Measurements from ENCODE around the gene CLCA4. TPM values are rescaled to one million over a fixed set of nuclear protein-coding genes. Genes with fewer than 3 reads are reported as not detected.

CLCA4 gene
- total and polyA plus RNA-seq, 4 donors = 0.03 TPM; not detected in 3

DNA sequence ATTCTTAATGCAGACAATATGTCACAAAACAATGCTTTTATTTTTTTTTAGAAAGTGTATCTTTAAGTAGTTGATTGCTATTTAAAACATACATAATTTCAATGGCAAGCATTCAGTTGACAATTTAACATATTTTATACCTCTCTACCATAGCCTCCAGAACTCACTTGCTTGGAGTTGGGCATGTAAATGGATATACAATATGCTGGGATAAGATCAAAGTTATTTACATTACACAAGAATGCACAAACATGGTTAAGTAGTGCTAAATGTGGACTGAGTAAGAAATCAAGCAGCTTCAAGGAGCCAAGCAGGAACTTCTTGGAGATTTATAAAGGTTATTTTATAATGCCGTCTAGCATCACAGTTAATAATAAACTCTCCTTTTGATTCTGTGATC lies 17.0 kb downstream of the CLCA4 start:
- Histone ChIP-seq H3K9me3 (ENCODE audit: control insufficient read depth in 4 of 4, low read length in 3 of 4) (no peaks in the 10 kb centered on the region), H3K27ac (ENCODE audit: low read depth in 1 of 2, low read length in 2 of 2) (no peak overlapping the region), H3K27me3 (ENCODE audit: control insufficient read depth in 4 of 4, insufficient read depth in 4 of 4, low read length in 3 of 4) (no peaks in the 10 kb centered on the region), H3K9ac (ENCODE audit: low read depth in 1 of 2, low read length in 2 of 2) (no peak overlapping the region), H3K4me3 (ENCODE audit: low read depth in 1 of 3, low read length in 3 of 3) (no peak overlapping the region), H3K4me1 (ENCODE audit: control insufficient read depth in 4 of 4, insufficient read depth in 4 of 4, low read length in 3 of 4) (no peaks in the 10 kb centered on the region), H3K36me3 (ENCODE audit: control insufficient read depth in 4 of 4, insufficient read depth in 3 of 4, low read depth in 1 of 4, low read length in 3 of 4) (no peaks in the 10 kb centered on the region)
- 77% methylated on average over 1 of the region's 1 CpG for WGBS
- TF ChIP-seq SP1 (IDR thresholded peaks at IDR 0.05) = no peak
- no peak for TF ChIP-seq EGR1 (IDR thresholded peaks at IDR 0.05; ENCODE audit: low read depth in 2 of 2)
- no peak for TF ChIP-seq FOXA1 (IDR thresholded peaks at IDR 0.05)
- no peak for TF ChIP-seq JUND (IDR thresholded peaks at IDR 0.05)
- no peak for TF ChIP-seq NR2F2 (IDR thresholded peaks at IDR 0.05)
- TF ChIP-seq, protein P1, sequence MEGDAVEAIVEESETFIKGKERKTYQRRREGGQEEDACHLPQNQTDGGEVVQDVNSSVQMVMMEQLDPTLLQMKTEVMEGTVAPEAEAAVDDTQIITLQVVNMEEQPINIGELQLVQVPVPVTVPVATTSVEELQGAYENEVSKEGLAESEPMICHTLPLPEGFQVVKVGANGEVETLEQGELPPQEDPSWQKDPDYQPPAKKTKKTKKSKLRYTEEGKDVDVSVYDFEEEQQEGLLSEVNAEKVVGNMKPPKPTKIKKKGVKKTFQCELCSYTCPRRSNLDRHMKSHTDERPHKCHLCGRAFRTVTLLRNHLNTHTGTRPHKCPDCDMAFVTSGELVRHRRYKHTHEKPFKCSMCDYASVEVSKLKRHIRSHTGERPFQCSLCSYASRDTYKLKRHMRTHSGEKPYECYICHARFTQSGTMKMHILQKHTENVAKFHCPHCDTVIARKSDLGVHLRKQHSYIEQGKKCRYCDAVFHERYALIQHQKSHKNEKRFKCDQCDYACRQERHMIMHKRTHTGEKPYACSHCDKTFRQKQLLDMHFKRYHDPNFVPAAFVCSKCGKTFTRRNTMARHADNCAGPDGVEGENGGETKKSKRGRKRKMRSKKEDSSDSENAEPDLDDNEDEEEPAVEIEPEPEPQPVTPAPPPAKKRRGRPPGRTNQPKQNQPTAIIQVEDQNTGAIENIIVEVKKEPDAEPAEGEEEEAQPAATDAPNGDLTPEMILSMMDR (IDR thresholded peaks at IDR 0.05; ENCODE audit: low read depth, low read length, missing input control) = no peak
- no peak for TF ChIP-seq HNF4A (conservative IDR thresholded peaks at IDR 0.05)
- no peak for TF ChIP-seq YY1 (IDR thresholded peaks at IDR 0.05)
- TF ChIP-seq RXRA (IDR thresholded peaks at IDR 0.05) = no peak
- no peak for TF ChIP-seq HNF4G (IDR thresholded peaks at IDR 0.05)
- no peak for TF ChIP-seq TAF1 (conservative IDR thresholded peaks at IDR 0.05)
- no peak for TF ChIP-seq GABPA (IDR thresholded peaks at IDR 0.05 in 1 of 2, conservative IDR thresholded peaks at IDR 0.05 in 1 of 2)
- TF ChIP-seq RAD21 (IDR thresholded peaks at IDR 0.05) = no peak
- TF ChIP-seq, protein P2, sequence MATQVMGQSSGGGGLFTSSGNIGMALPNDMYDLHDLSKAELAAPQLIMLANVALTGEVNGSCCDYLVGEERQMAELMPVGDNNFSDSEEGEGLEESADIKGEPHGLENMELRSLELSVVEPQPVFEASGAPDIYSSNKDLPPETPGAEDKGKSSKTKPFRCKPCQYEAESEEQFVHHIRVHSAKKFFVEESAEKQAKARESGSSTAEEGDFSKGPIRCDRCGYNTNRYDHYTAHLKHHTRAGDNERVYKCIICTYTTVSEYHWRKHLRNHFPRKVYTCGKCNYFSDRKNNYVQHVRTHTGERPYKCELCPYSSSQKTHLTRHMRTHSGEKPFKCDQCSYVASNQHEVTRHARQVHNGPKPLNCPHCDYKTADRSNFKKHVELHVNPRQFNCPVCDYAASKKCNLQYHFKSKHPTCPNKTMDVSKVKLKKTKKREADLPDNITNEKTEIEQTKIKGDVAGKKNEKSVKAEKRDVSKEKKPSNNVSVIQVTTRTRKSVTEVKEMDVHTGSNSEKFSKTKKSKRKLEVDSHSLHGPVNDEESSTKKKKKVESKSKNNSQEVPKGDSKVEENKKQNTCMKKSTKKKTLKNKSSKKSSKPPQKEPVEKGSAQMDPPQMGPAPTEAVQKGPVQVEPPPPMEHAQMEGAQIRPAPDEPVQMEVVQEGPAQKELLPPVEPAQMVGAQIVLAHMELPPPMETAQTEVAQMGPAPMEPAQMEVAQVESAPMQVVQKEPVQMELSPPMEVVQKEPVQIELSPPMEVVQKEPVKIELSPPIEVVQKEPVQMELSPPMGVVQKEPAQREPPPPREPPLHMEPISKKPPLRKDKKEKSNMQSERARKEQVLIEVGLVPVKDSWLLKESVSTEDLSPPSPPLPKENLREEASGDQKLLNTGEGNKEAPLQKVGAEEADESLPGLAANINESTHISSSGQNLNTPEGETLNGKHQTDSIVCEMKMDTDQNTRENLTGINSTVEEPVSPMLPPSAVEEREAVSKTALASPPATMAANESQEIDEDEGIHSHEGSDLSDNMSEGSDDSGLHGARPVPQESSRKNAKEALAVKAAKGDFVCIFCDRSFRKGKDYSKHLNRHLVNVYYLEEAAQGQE (IDR thresholded peaks at IDR 0.05) = no peak
- TF ChIP-seq, protein P3, sequence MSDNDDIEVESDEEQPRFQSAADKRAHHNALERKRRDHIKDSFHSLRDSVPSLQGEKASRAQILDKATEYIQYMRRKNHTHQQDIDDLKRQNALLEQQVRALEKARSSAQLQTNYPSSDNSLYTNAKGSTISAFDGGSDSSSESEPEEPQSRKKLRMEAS (IDR thresholded peaks at IDR 0.05) = no peak
- DNase-seq (ENCODE audit: low spot score) = no peak

DNA sequence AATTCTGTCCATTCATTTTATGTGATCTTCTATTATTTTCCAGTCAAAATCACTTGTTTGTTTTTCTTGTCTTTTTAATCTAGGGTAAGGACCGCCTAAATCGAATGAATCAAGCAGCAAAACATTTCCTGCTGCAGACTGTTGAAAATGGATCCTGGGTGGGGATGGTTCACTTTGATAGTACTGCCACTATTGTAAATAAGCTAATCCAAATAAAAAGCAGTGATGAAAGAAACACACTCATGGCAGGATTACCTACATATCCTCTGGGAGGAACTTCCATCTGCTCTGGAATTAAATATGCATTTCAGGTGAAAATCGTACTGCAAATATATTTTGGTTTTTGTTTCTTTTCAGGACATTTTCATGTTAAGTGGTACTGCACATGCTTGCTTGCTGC lies 20.5 kb downstream of the CLCA4 start:
- no peaks in the 10 kb centered on the region for H3K9me3 ChIP-seq (ENCODE audit: control insufficient read depth in 4 of 4, low read length in 3 of 4)
- H3K4me3 ChIP-seq (ENCODE audit: low read depth in 1 of 3, low read length in 3 of 3) = no peak overlapping the region
- DNase-seq (ENCODE audit: low spot score) = no peak
- TF ChIP-seq SP1 (IDR thresholded peaks at IDR 0.05) = no peak
- no peak for TF ChIP-seq YY1 (IDR thresholded peaks at IDR 0.05)
- TF ChIP-seq, protein P4, sequence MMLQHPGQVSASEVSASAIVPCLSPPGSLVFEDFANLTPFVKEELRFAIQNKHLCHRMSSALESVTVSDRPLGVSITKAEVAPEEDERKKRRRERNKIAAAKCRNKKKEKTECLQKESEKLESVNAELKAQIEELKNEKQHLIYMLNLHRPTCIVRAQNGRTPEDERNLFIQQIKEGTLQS (IDR thresholded peaks at IDR 0.05) = no peak
- no peak for TF ChIP-seq HNF4G (IDR thresholded peaks at IDR 0.05)
- TF ChIP-seq, protein P1 (IDR thresholded peaks at IDR 0.05; ENCODE audit: low read depth, low read length, missing input control) = no peak
- TF ChIP-seq RXRA (IDR thresholded peaks at IDR 0.05) = no peak
- TF ChIP-seq FOXA2 (IDR thresholded peaks at IDR 0.05) = no peak
- TF ChIP-seq EGR1 (IDR thresholded peaks at IDR 0.05; ENCODE audit: low read depth in 2 of 2) = no peak
- TF ChIP-seq, protein P5, sequence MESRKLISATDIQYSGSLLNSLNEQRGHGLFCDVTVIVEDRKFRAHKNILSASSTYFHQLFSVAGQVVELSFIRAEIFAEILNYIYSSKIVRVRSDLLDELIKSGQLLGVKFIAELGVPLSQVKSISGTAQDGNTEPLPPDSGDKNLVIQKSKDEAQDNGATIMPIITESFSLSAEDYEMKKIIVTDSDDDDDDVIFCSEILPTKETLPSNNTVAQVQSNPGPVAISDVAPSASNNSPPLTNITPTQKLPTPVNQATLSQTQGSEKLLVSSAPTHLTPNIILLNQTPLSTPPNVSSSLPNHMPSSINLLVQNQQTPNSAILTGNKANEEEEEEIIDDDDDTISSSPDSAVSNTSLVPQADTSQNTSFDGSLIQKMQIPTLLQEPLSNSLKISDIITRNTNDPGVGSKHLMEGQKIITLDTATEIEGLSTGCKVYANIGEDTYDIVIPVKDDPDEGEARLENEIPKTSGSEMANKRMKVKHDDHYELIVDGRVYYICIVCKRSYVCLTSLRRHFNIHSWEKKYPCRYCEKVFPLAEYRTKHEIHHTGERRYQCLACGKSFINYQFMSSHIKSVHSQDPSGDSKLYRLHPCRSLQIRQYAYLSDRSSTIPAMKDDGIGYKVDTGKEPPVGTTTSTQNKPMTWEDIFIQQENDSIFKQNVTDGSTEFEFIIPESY (IDR thresholded peaks at IDR 0.05) = no peak
- TF ChIP-seq, protein P3 (IDR thresholded peaks at IDR 0.05) = no peak
- no peak for TF ChIP-seq JUND (IDR thresholded peaks at IDR 0.05)
- WGBS = 79% methylated on average over 3 of the region's 3 CpGs
- H3K27ac ChIP-seq (ENCODE audit: low read depth in 1 of 2, low read length in 2 of 2) = no peak overlapping the region
- no peaks in the 10 kb centered on the region for H3K27me3 ChIP-seq (ENCODE audit: control insufficient read depth in 4 of 4, insufficient read depth in 4 of 4, low read length in 3 of 4)
- H3K9ac ChIP-seq (ENCODE audit: low read depth in 1 of 2, low read length in 2 of 2) = no peak overlapping the region
- H3K36me3 ChIP-seq (ENCODE audit: control insufficient read depth in 4 of 4, insufficient read depth in 3 of 4, low read depth in 1 of 4, low read length in 3 of 4) = no peaks in the 10 kb centered on the region
- H3K4me1 ChIP-seq (ENCODE audit: control insufficient read depth in 4 of 4, insufficient read depth in 4 of 4, low read length in 3 of 4) = no peaks in the 10 kb centered on the region
